H1 (cell line): ENCODE measurements around the gene SUPT7L. TPM values are rescaled to one million over a fixed set of nuclear protein-coding genes. Genes with fewer than 3 reads are reported as not detected.

Experiments used
- CTCF ChIA-PET: fragments of 300-600 bp; sonication (Branson Sonifier 250); formaldehyde crosslinking; loops from one replicate; lab custom pipeline; 2021; ENCODE audit not compliant: partially characterized antibody; lab: Charles Lee
- POLR2A ChIA-PET: fragments of 300-600 bp; sonication (Branson Sonifier 250); formaldehyde crosslinking; loops from one replicate; lab custom pipeline; 2021; ENCODE audit warnings: inconsistent platforms; ENCODE audit not compliant: partially characterized antibody; lab: Charles Lee
- DNase-seq, 2 experiments: peaks; one replicate each; pipeline versions ENCODE4 v3.0.0 to v3.0.0-alpha.2; 2010 to 2022; ENCODE audit warnings: low spot score in 2 of 2, low read depth in 1 of 2, mixed read lengths in 1 of 2
- FAIRE-seq: peaks from 2 replicates; lab custom pipeline; 2011; peaks lifted over from hg19 to GRCh38; lab: Jason Lieb, UNC
- H2AFZ ChIP-seq: 2 replicates; pipeline ENCODE4 v1.8.1; 2012; ENCODE audit warnings: low read length, inconsistent platforms
- H2AK5ac ChIP-seq: 2 replicates; pipeline ENCODE4 v1.6.1; 2013; ENCODE audit warnings: low read depth, low read length
- H2BK120ac ChIP-seq: replicated peaks from 2 replicates; pipeline ENCODE3; 2013; ENCODE audit warnings: low read depth, low read length, inconsistent platforms
- H2BK12ac ChIP-seq: 2 replicates; pipeline ENCODE4 v1.6.1; 2013; ENCODE audit warnings: low read depth, low read length
- H2BK15ac ChIP-seq: 2 replicates; pipeline ENCODE4 v1.6.1; 2013; ENCODE audit warnings: low read length
- H2BK20ac ChIP-seq: 2 replicates; pipeline ENCODE4 v1.6.1; 2013; ENCODE audit warnings: low read length
- H2BK5ac ChIP-seq: 2 replicates; pipeline ENCODE4 v1.6.1; 2013; ENCODE audit warnings: low read depth, low read length
- H3K14ac ChIP-seq: 2 replicates; pipeline ENCODE4 v1.6.1; 2013; ENCODE audit warnings: inconsistent platforms; ENCODE audit not compliant: insufficient read length
- H3K18ac ChIP-seq: 2 replicates; pipeline ENCODE4 v1.6.1; 2013; ENCODE audit warnings: low read length; ENCODE audit errors: extremely low read depth
- H3K23ac ChIP-seq: 2 replicates; pipeline ENCODE4 v1.6.1; 2013; ENCODE audit warnings: inconsistent platforms; ENCODE audit not compliant: insufficient read length
- H3K23me2 ChIP-seq: 2 replicates; pipeline ENCODE4 v1.6.1; 2013; ENCODE audit warnings: low read depth, low read length
- H3K27ac ChIP-seq: 2 replicates; pipeline ENCODE4 v1.6.1; 2011; ENCODE audit warnings: low read depth, low read length, inconsistent platforms
- H3K27me3 ChIP-seq, 4 experiments: replicated peaks in 1 of 4; 1 replicate in 1 of 4; 2 replicates in 3 of 4; pipeline versions ENCODE4 v1.6.1 to v1.8.1; 2011 to 2013; ENCODE audit warnings: low read length in 3 of 4, mild to moderate bottlenecking in 3 of 4, inconsistent platforms in 2 of 4, mixed read lengths in 2 of 4, moderate library complexity in 1 of 4; ENCODE audit not compliant: control insufficient read depth in 3 of 4, insufficient read depth in 3 of 4; ENCODE audit errors: extremely low read depth in 1 of 4
- H3K36me3 ChIP-seq, 4 experiments: 2 replicates each; pipeline versions ENCODE4 v1.6.1 to v1.8.1; 2011 to 2013; ENCODE audit warnings: mild to moderate bottlenecking in 4 of 4, low read length in 3 of 4, moderate library complexity in 2 of 4, control low read depth in 1 of 4, inconsistent platforms in 1 of 4; ENCODE audit not compliant: insufficient read depth in 4 of 4, control insufficient read depth in 2 of 4
- H3K4ac ChIP-seq: replicated peaks from 2 replicates; pipeline ENCODE3; 2013; ENCODE audit warnings: low read length, low read depth, mixed read lengths, inconsistent platforms; ENCODE audit not compliant: insufficient read length
- H3K4me1 ChIP-seq, 4 experiments: replicated peaks in 1 of 4; 1 replicate in 1 of 4; 2 replicates in 3 of 4; pipeline versions ENCODE4 v1.6.1 to v1.8.1; 2011 to 2013; ENCODE audit warnings: low read length in 3 of 4, inconsistent platforms in 2 of 4, mixed read lengths in 1 of 4; ENCODE audit not compliant: insufficient read depth in 4 of 4, control insufficient read depth in 3 of 4
- H3K4me2 ChIP-seq, 2 experiments: 2 replicates each; pipeline versions ENCODE4 v1.6.1 to v1.8.1; 2011 to 2013; ENCODE audit warnings: low read depth in 2 of 2, low read length in 2 of 2, control low read depth in 1 of 2, inconsistent platforms in 1 of 2, mild to moderate bottlenecking in 1 of 2; ENCODE audit not compliant: insufficient read depth in 1 of 2
- H3K4me3 ChIP-seq, 4 experiments: fragments of 200-600, 300-600 bp in 1 of 4; sonication (generic), shearing (Covaris generic), sonication (Bioruptor Twin) in 1 of 4; 2 replicates each; pipeline versions ENCODE4 v1.5.1 to v1.8.1; 2011 to 2016; ENCODE audit warnings: low read length in 4 of 4, low read depth in 3 of 4, control low read depth in 2 of 4, inconsistent platforms in 2 of 4, mild to moderate bottlenecking in 2 of 4, mixed read lengths in 1 of 4, moderate library complexity in 1 of 4; ENCODE audit not compliant: insufficient read depth in 2 of 4; ENCODE audit errors: extremely low read depth in 1 of 4
- H3K56ac ChIP-seq: replicated peaks from 2 replicates; pipeline ENCODE3; 2013; ENCODE audit warnings: low read depth, mild to moderate bottlenecking, mixed read lengths, low read length, inconsistent platforms; ENCODE audit not compliant: insufficient read length
- H3K79me1 ChIP-seq: 2 replicates; pipeline ENCODE4 v1.6.1; 2013; ENCODE audit warnings: low read depth, low read length, control low read depth
- H3K79me2 ChIP-seq, 2 experiments: 2 replicates each; pipeline versions ENCODE4 v1.6.1 to v1.8.1; 2012 to 2013; ENCODE audit warnings: low read length in 2 of 2, mild to moderate bottlenecking in 2 of 2, inconsistent platforms in 1 of 2; ENCODE audit not compliant: insufficient read depth in 2 of 2, control insufficient read depth in 1 of 2
- H3K9ac ChIP-seq, 4 experiments: replicated peaks in 1 of 4; 1 replicate in 1 of 4; 2 replicates in 3 of 4; pipeline versions ENCODE4 v1.6.1 to v1.8.1; 2011 to 2013; ENCODE audit warnings: low read depth in 3 of 4, low read length in 3 of 4, control low read depth in 2 of 4, mild to moderate bottlenecking in 2 of 4, moderate library complexity in 2 of 4, inconsistent platforms in 1 of 4; ENCODE audit errors: extremely low read depth in 1 of 4
- H3K9me3 ChIP-seq, 2 experiments: 2 replicates each; pipeline versions ENCODE4 v1.6.1 to v1.8.1; 2012 to 2013; ENCODE audit warnings: mild to moderate bottlenecking in 2 of 2, moderate library complexity in 2 of 2, control low read depth in 1 of 2, inconsistent platforms in 1 of 2, low read depth in 1 of 2, low read length in 1 of 2, mixed read lengths in 1 of 2; ENCODE audit not compliant: insufficient read depth in 2 of 2
- H4K20me1 ChIP-seq, 2 experiments: replicated peaks in 1 of 2; 2 replicates each; pipeline versions ENCODE3 to v1.8.1; 2011 to 2013; ENCODE audit warnings: inconsistent platforms in 2 of 2, low read length in 2 of 2, mild to moderate bottlenecking in 1 of 2; ENCODE audit not compliant: insufficient read depth in 2 of 2, control insufficient read depth in 1 of 2
- H4K5ac ChIP-seq: 2 replicates; pipeline ENCODE4 v1.6.1; 2013; ENCODE audit warnings: low read length, low read depth, mixed read lengths, inconsistent platforms; ENCODE audit not compliant: insufficient read length
- H4K8ac ChIP-seq: 2 replicates; pipeline ENCODE4 v1.8.0; 2013; ENCODE audit warnings: mild to moderate bottlenecking, moderate library complexity, low read length, inconsistent platforms; ENCODE audit not compliant: insufficient read depth; ENCODE audit errors: extremely low read depth
- H4K91ac ChIP-seq: replicated peaks from 2 replicates; pipeline ENCODE3; 2013; ENCODE audit warnings: low read length, mixed read lengths, inconsistent platforms; ENCODE audit not compliant: insufficient read length
- CEBPB ChIP-seq: IDR thresholded peaks from 2 replicates; pipeline ENCODE4 v1.6.1; 2012; ENCODE audit warnings: low read depth, low read length
- CREB1 ChIP-seq: IDR thresholded peaks from 2 replicates; pipeline ENCODE4 v1.6.1; 2012; ENCODE audit warnings: inconsistent platforms
- CTCF ChIP-seq, 3 experiments: IDR thresholded peaks; 1 replicate in 2 of 3; 2 replicates in 1 of 3; pipeline versions ENCODE4 v1.5.1 to v1.6.1; 2011; ENCODE audit warnings: low read length in 3 of 3, mild to moderate bottlenecking in 3 of 3, inconsistent platforms in 2 of 3, low read depth in 1 of 3, moderate library complexity in 1 of 3; ENCODE audit not compliant: insufficient read depth in 1 of 3; ENCODE audit errors: control extremely low read depth in 1 of 3
- KDM5A ChIP-seq: fragments of 200-600 bp; IDR thresholded peaks from 2 replicates; pipeline ENCODE4 v1.7.1; 2012; ENCODE audit warnings: mild to moderate bottlenecking, low read length, inconsistent platforms, mixed read lengths
- NANOG ChIP-seq: IDR thresholded peaks from 2 replicates; pipeline ENCODE4 v1.6.1; 2011; ENCODE audit warnings: low read length, low read depth, mild to moderate bottlenecking, inconsistent platforms; ENCODE audit not compliant: insufficient read depth, poor library complexity, severe bottlenecking
- RAD21 ChIP-seq, 2 experiments: IDR thresholded peaks in 1 of 2; conservative IDR thresholded peaks in 1 of 2; 2 replicates each; pipeline ENCODE4 v1.6.1; 2011; ENCODE audit warnings: low read depth in 2 of 2, low read length in 2 of 2, improper control_type of control experiment in 1 of 2, inconsistent platforms in 1 of 2, mild to moderate bottlenecking in 1 of 2, moderate library complexity in 1 of 2
- RBBP5 ChIP-seq: IDR thresholded peaks from 2 replicates; pipeline ENCODE4 v1.7.1; 2012; ENCODE audit warnings: low read depth, mild to moderate bottlenecking, inconsistent platforms, low read length, moderate library complexity, borderline replicate concordance
- SAP30 ChIP-seq: fragments of 300-600 bp; sonication (generic); IDR thresholded peaks from 2 replicates; pipeline ENCODE4 v1.7.1; 2012; ENCODE audit warnings: low read length, moderate library complexity, mild to moderate bottlenecking, inconsistent platforms; ENCODE audit not compliant: insufficient read depth, insufficient replicate concordance
- YY1 ChIP-seq: IDR thresholded peaks from 2 replicates; pipeline ENCODE4 v1.6.1; 2011; ENCODE audit warnings: low read depth, mild to moderate bottlenecking, low read length
- WGBS, 2 experiments: shearing (Covaris generic) in 1 of 2; methylation state at CpG; one replicate each; pipeline versions ENCODE4 v1.1.6 to v1.1.7; 2013 to 2015; ENCODE audit warnings: low lambda C conversion rate in 2 of 2, mixed read lengths in 2 of 2, inconsistent platforms in 1 of 2, low coverage in 1 of 2, missing lambda C conversion rate in 1 of 2; ENCODE audit not compliant: insufficient replicate concordance in 2 of 2, insufficient coverage in 1 of 2, insufficient read length in 1 of 2; ENCODE audit errors: extremely low coverage in 1 of 2, missing lambda C conversion rate in 1 of 2; 5-methylcytosine and 5-hydroxymethylcytosine counted together
- polyA plus RNA-seq, 7 experiments: library from polyadenylated mRNA; depleted of rRNA in 3 of 7; stranded (reverse) in 5 of 7; unstranded in 2 of 7; fragments of >200 nt in 5 of 7; fragments of 200-250 nt in 2 of 7; gene quantifications; 1 replicate in 5 of 7; 2 replicates in 1 of 7; 4 replicates in 1 of 7; pipeline versions ENCODE4 v1.2.1 to v1.2.3, GENCODE V29; 2011 to 2013; ENCODE audit warnings: missing spikeins in 2 of 7, mixed read lengths in 2 of 7
- total RNA-seq: library from RNA; stranded (reverse); fragmentation: NEBNext Ultra II Directional; extraction: Animal tissue kit (Norgen Biotek cat#: 25700); gene quantifications from 2 replicates; pipeline ENCODE4 v1.2.1, GENCODE V29; 2021

SUPT7L gene
- total and polyA plus RNA-seq, 2 of the 8 experiments (the other 6 are each of a cell fraction or from before 2014, with no cell fraction given), result 22.2 to 26.6 TPM

- Histone ChIP-seq H3K23ac (no peak overlapping the region), H3K4me1 (peaks cover 0 to 4% (median under 1%) of the 10 kb centered on the region in 4 experiments; a peak in 3 of 7 replicates), H2BK20ac (no peak overlapping the region), H3K79me2 (no peaks in the 10 kb centered on the region), H3K9me3 (no peaks in the 10 kb centered on the region), H3K79me1 (no peaks in the 10 kb centered on the region), H4K8ac (no peak overlapping the region), H3K56ac (no peak overlapping the region), H3K23me2 (no peaks in the 10 kb centered on the region), H3K9ac (no peak overlapping the region), H3K14ac (no peak overlapping the region), H2BK120ac (no peak overlapping the region), H3K4me3 (no peak overlapping the region), H4K91ac (no peak overlapping the region), H3K18ac (no peak overlapping the region; the same call in 1 of the 2 replicates), H2BK12ac (no peak overlapping the region; the same call in 1 of the 2 replicates), H3K4me2 (no peak overlapping the region), H3K4ac (no peak overlapping the region), H2AK5ac (no peak overlapping the region), H2BK15ac (no peak overlapping the region), H3K27ac (no peak overlapping the region), H4K5ac (no peak overlapping the region), H2AFZ (no peak overlapping the region), H3K27me3 (no peaks in the 10 kb centered on the region; a peak in 1 of 7 replicates), H4K20me1 (no peaks in the 10 kb centered on the region), H2BK5ac (no peak overlapping the region), H3K36me3 (no peaks in the 10 kb centered on the region)
- peak; percentile 77 to 94 for DNase-seq
- FAIRE-seq, result peak; percentile 74
- 28% methylated on average over 9 of the region's 9 CpGs; no CpG with 5 or more reads in 1 of the 2 experiments for WGBS, 2 experiments
- POLR2A ChIA-PET, result interaction anchor here (0.7 to 1.5 kb wide), 5 partner anchors 9 to 217 kb away, joined by 3 to 5 read pairs (median 3); no protein-coding TSS in a partner anchor
- CTCF ChIA-PET, result interaction anchor here (0.6 to 4.7 kb wide), 24 partner anchors 10 to 1184 kb away, joined by 3 to 32 read pairs (median 3); partner anchors contain the start of genes SLC4A1AP and SUPT7L
- TF ChIP-seq KDM5A (no peak), RAD21 (IDR thresholded peaks at IDR 0.05 in 1 of 2, conservative IDR thresholded peaks at IDR 0.05 in 1 of 2; ENCODE audit: low read depth in 2 of 2, low read length in 2 of 2) (peak; percentile 91 to 93), YY1 (no peak), CTCF (IDR thresholded peaks at IDR 0.05; ENCODE audit: control extremely low read depth in 1 of 3, insufficient read depth in 1 of 3, low read depth in 1 of 3, low read length in 3 of 3) (peak; percentile 88 to 96 (median 89)), CEBPB (peak; percentile 63; the same call in 1 of the 2 replicates), CREB1 (peak; percentile 49; the same call in 1 of the 2 replicates), NANOG (no peak), SAP30 (no peak), RBBP5 (no peak)
These were observed 40.4 kb upstream of the SUPT7L start for GRCh38 chr2:27703638-27704341.
